Measurements from ENCODE around the gene CELF4.

Gene CELF4

DNA sequence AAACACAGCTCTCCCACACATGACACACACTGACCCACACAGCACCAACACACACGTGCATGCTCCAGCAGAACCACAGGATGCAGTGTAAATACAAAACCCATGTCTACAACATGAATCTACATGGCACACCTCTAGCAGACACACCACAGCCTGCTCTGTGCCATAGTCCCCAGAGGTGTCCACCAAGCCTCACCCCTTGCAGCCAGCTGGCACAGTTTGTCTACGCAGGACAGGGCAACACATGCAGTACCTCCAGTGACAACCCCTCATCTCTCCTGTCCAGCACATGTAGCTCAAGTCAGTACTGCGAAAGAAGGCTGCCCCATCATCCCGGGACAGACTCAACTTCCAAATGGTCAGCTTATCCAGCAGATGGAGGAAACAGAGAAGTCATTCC, 18.9 kb downstream of the CELF4 start:
- DNase-seq (ENCODE audit: low spot score), result no peak

- no peak for DNase-seq (ENCODE audit: low spot score)
These were observed 19.4 kb downstream of the CELF4 start for GRCh38 chr18:37546272-37546537.

DNA sequence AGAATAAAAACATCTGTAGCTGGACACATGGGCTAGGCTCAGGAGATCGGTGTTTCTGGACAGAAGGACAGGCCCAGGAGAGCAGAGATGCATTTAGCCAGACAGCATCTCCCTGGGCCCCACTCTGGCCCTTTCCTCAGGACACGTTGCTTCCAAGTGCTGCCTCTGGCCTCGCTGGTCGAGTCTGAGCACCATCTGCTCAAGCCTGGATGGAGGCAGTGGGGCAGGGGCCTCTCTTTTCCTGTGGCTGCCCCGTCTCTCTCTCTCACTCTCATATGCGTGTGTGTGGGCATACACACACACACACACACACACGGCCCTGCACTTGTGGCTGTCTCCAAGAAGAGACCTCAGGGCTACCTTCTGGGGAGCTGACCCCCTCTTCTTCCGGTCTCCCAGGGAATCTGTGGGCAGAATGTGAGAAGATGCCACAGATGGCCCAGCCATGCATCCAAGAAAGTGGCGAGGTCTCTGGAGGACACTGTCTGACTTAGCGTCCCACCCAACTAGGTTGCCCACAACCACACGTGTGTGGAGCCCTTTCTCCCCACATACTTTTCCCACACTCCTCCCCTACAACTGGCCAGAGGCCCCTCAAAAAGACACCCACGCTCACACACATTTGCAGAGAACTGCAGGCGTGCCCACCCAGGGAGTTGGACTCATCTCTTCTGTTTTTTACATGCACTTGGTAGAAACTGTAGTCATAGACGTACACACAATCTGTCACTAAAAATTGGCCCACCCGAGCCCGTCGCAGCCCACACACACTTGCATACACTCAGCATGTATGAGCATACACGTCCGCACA, 19.9 kb downstream of the CELF4 start:
- no peak for DNase-seq (ENCODE audit: low spot score)

GRCh38 chr18:37544713-37545112, 20.9 kb downstream of the CELF4 start:
- no peak for DNase-seq (ENCODE audit: low spot score)

- no peak for DNase-seq (ENCODE audit: low spot score)
These were observed 21.4 kb downstream of the CELF4 start for GRCh38 chr18:37544217-37544616.

- no peak for DNase-seq (ENCODE audit: low spot score)
These were observed 22.3 kb downstream of the CELF4 start for GRCh38 chr18:37543321-37543720.

- no peak for DNase-seq (ENCODE audit: low spot score)
These were observed 24.1 kb downstream of the CELF4 start for GRCh38 chr18:37541517-37541916.

- no peak for DNase-seq (ENCODE audit: low spot score)
These were observed 25.0 kb downstream of the CELF4 start for GRCh38 chr18:37540424-37541138.

GRCh38 chr18:37539236-37539635, 26.4 kb downstream of the CELF4 start:
- no peak for DNase-seq (ENCODE audit: low spot score)

DNA sequence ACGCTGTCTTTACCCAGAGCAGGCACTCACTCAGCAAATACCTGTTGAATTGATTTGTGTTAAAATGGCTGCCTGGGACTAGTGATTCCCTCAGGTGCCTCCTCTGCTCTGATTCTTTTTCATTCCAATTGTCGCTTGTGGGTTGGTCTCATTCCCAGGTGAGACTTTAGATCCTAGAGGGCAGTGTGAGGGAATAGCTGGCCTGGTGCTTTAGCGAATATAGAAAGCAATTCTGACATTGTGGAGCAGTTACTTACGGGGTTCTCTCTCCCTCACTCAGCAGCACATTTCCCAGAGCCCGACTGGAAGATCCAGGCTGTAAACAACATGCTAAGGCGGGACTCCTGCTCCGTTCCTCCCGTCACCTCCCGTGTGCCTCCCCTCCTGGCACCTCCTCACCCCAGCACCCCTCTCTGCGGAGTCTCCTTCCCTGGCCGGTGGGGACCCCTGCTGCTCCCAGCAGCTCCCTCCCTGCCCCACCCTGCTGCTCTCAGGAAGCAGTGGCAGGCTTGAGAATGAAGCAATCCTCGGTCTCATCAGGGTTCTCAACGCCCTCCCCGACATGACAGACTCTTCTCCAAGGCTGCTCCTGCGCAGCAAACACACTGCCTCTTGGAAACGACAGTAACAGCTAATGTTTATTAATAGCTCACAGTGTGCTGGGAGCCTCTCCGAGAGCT, 26.9 kb downstream of the CELF4 start:
- DNase-seq (ENCODE audit: low spot score), result no peak

DNA sequence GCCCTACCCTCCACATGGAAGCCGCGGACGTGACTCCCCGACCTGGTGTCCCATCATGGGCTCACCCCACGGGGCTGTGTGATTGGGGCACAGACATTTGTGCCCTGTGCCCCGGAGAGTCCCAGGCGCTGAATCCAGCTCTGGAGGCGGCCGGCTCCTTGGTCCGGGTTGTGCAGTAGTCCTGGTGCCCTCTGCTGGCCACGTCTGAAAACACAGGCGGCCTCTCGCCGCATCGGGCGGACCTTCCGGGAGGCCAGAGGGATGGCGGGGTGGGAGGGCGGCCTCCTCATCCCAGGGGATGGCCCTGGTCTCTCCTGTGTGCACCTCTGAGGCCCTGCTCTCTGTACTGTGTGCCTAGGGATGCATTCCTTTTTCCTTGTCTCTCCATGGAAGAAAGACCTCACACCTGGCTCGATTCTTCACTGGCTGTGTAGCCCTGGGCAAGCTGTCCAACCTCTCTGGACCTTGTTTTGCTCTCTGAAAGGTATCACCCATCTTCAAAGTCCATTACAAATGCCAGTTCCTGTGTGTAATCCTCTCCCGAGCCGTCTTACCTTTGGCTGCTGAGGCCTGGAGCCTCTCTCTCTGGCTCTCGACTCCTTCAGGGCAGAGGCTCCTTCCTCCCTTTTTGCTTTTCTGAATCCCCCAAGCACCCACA, 27.6 kb downstream of the CELF4 start:
- peak; percentile 70 for DNase-seq (ENCODE audit: low spot score)

DNA sequence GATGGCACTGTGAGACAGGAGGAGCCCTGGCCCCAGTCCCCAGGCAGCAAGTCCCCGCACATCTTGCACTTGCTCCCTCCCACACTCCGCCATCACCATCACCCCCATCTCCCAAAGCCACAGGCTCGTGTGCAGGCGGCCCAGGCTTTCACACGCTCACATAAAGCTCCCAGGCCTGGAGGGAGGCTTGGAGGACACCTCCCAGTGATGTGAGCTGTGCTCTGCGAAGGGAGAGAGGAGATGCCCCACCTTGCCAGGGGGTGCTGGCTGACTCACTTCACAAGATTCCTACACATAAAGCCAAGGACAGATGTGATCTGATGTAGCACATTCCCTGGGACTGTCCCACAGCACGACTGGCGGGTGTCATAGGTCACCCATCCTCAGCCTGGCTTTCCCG, 28.9 kb downstream of the CELF4 start:
- DNase-seq (ENCODE audit: low spot score), result no peak

DNA sequence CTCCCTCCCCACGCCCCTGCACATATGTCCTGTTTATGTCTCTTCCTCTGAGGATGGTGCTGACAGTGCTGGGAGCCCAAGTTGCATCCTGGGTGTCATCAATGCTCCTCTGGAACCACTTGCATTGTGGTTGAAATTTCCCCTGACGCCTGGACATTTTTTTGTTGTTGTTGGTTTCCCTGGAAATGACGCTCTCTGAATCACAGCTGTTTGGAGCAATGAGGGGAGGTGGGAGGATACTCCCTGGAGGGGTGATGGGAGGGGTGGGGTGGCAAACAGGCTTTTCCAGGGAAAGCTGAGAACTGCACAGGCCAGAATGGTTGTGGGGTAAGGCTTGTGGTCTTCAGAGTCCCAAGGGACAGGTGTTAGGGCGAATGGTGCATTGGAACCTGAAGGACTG, 29.6 kb downstream of the CELF4 start:
- no peak for DNase-seq (ENCODE audit: low spot score)

DNA sequence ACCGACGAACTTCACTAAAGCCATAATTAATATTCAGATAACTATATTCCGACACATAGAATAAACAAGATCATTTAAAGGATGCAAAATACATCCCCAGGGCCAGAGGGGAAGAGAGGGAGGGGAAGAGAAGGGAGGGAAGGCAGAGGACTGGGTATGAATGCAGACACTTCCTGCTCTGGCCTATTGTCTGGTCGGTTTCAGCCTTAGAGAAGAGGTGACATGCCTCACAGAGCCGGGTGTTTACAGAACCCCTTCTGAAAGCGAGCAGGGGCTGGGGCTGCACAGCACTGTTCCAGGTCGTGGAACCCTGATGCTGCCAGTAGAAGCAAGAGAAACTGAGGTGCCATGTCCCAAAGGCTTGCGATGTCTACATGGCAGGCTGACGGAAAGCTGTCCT, 31.0 kb downstream of the CELF4 start:
- DNase-seq (ENCODE audit: low spot score), result no peak

GRCh38 chr18:37533647-37534584, 31.7 kb downstream of the CELF4 start:
- DNase-seq (ENCODE audit: low spot score), result no peak

- DNase-seq (ENCODE audit: low spot score), result no peak
These were observed 32.7 kb downstream of the CELF4 start for GRCh38 chr18:37532917-37533316.

DNA sequence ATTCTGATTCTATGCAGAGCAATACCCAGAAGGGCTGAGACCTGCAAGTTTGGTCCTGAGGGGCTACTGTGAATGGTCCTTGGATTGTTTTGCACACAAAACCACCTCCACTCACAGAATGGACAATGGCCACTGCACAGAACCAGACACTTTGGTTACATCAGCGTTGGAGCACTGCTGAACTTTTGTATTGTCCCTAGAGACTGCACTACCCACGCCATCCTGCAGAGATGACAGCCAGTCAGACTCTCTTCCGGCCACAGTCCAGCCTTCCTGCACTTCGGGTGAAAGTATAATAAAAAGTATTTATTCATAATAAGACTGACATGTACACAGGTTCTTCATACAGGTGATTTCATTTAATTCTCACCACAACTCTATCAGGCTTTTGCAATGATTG, 35.7 kb downstream of the CELF4 start:
- no peak for DNase-seq (ENCODE audit: low spot score)

DNA sequence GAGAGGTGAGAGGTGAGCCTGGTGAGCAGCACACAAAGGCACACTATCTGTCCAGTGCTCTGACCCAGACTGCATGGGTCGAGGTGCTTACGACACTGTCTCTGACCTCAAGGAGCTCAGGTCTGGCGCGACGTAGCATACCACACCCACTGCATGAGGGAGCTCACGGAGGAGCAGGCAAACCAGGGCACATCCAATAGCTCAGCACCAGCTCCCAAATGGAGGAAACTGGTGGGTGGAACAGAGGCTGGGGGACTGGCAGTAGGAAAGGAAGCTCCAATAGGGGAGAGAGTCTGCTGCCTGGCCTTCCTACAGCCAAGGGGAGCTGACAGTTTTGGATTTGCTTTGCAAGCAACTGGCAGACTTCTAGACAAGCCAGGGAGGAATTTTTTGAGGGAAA, 36.3 kb downstream of the CELF4 start:
- DNase-seq (ENCODE audit: low spot score), result no peak

DNA sequence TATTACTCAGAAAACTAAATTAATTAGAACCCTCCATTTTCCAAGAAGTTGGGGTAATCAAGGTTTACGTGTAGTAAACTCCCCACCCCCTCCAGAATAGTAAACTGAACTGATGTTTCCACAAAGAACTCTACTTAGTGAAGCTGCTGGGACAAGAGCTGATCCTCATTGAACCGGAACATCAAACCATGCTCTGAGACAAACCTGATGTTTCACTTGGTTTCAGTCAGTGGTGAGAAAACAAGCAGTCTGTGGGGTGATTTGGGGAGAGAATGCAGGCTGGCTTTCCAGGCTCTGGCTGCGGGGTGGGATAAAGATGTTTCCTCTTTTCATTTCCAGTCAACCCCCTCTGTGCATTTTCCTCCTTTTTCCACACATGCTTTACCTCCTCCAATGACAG, 38.2 kb downstream of the CELF4 start:
- no peak for DNase-seq (ENCODE audit: low spot score)

DNA sequence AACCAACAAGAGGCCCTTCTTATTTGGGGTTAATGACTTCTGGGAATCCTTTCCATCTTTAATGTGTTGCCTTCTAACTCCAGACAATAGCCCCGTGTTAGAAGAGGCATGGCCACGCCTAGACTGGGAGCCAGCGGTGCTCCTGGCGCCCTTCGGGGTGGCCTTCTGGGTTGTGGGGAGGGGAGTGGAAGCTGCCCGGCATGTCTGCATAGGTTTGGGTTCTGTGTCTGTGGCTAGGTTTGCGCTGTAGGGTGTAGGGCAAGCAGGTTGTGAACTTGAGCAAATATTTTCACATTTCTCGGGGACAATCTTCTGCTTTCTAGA, 40.4 kb downstream of the CELF4 start:
- DNase-seq (ENCODE audit: low spot score), result no peak

- DNase-seq (ENCODE audit: low spot score), result no peak
These were observed 40.9 kb downstream of the CELF4 start for GRCh38 chr18:37524498-37525261.
